Epithelial cell of proximal tubule (primary cell): Measurements from ENCODE around the gene EFL1. TPM values are rescaled to one million over a fixed set of nuclear protein-coding genes. Genes with fewer than 3 reads are reported as not detected.

Experiments
- DNase-seq: peaks from one replicate; pipeline ENCODE4 v3.0.0-alpha.2; 2011; ENCODE audit warnings: low read depth
- H3K4me3 ChIP-seq: 2 replicates; pipeline ENCODE4 v1.5.1; 2011; ENCODE audit warnings: low read depth, mild to moderate bottlenecking, low read length
- CTCF ChIP-seq: conservative IDR thresholded peaks from 2 replicates; pipeline ENCODE4 v1.5.1; 2012; ENCODE audit warnings: low read depth, mild to moderate bottlenecking, low read length
- total RNA-seq: library from RNA; depleted of rRNA; stranded (reverse); fragments of >200 nt; gene quantifications from 2 replicates; pipeline ENCODE4 v1.2.3, GENCODE V29; 2015

EFL1 gene
- total RNA-seq, 1 donor from 2014 or later, result 16.6 TPM

GRCh38 chr15:82095803-82096202, 166.7 kb downstream of the EFL1 start:
- TF ChIP-seq CTCF, result no peak
- no peak for DNase-seq
- H3K4me3 ChIP-seq, result no peak overlapping the region

- TF ChIP-seq CTCF, result no peak
- H3K4me3 ChIP-seq, result no peak overlapping the region
- DNase-seq, result no peak
Measured at GRCh38 chr15:82093774-82094211, 168.7 kb downstream of the EFL1 start.

GRCh38 chr15:82093325-82093724, 169.2 kb downstream of the EFL1 start:
- DNase-seq, result no peak
- no peak for TF ChIP-seq CTCF
- H3K4me3 ChIP-seq, result no peak overlapping the region

GRCh38 chr15:82091636-82092140, 170.8 kb downstream of the EFL1 start:
- TF ChIP-seq CTCF, result no peak
- no peak overlapping the region for H3K4me3 ChIP-seq

GRCh38 chr15:82086243-82086995, 176.1 kb downstream of the EFL1 start:
- DNase-seq, result no peak
- H3K4me3 ChIP-seq, result no peak overlapping the region
- TF ChIP-seq CTCF, result no peak

More at GRCh38 chr15:82091636-82092140, 170.8 kb downstream of the EFL1 start:
- DNase-seq, result no peak

GRCh38 chr15:82081914-82082762, 180.4 kb downstream of the EFL1 start:
- H3K4me3 ChIP-seq, result no peak overlapping the region
- TF ChIP-seq CTCF, result no peak
- no peak for DNase-seq
